NOMO-1 treated with dmso at 0.1 percent for 144 hours (cell line): Measurements from ENCODE around the gene SMIM5.
"Not testable (repeated sequence)": the region's sequence is repeated elsewhere in the genome, so short reads cannot be mapped to it uniquely, and the experiment has no call there.

Experiments used
- DNase-seq: peaks from one replicate; lab custom pipeline; 2025; ENCODE audit not compliant: unreplicated experiment; lab: John Stamatoyannopoulos, UW

SMIM5 gene, protein sequence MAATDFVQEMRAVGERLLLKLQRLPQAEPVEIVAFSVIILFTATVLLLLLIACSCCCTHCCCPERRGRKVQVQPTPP

DNA sequence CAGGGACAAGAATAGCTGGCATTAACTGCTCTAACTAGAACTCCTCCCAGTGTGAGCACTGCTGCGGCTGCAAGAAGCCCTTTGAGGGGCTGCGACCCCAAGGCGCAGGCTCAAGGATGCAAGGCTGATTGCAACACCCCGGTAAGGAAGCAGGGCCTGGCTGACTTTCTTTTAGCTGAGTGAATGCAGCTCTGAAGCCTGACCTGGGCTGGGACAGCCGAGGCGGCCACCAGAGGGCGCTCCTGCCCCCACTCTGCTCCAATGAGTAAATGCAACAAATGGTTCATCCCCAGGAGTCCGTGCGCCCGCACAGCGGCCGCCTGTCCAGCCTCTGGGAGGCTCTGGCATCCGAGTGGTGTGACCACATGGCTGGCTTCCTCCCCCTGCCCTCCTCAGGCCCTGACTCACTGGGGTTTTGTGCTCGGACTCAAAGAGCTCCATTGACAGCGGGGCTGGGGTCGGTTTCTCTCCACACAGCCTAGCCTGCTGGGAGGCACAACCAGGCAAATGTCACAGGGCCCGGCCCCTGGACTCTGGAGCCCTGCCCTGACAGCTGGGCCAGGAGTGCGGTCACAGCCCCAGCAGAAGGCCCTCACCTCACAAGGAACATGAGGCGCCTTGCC, at the start of gene SMIM5:
Gene SMIM5 (plus strand): TSS at position 572 of the 623 bp plus-strand sequence. CDS start 6,768 bp downstream, outside the sequence.
- no peak for DNase-seq

DNA sequence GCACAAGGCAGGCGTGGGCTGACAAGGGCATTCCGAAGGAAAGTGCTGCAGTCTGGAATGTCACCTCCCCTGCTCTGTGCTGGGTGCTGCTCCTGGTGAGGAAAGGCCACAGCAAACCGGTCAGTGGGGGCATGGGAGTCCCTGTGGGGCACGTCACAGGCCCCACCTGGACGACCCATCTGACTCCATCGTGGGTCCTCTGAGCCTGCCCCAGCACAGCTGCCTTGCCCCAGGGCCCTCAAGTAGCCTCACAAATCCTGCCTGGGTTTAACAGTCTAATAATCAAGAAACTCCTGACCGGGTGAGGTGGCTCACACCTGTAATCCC, 48.4 kb upstream of the SMIM5 start:
- DNase-seq: no peak

DNA sequence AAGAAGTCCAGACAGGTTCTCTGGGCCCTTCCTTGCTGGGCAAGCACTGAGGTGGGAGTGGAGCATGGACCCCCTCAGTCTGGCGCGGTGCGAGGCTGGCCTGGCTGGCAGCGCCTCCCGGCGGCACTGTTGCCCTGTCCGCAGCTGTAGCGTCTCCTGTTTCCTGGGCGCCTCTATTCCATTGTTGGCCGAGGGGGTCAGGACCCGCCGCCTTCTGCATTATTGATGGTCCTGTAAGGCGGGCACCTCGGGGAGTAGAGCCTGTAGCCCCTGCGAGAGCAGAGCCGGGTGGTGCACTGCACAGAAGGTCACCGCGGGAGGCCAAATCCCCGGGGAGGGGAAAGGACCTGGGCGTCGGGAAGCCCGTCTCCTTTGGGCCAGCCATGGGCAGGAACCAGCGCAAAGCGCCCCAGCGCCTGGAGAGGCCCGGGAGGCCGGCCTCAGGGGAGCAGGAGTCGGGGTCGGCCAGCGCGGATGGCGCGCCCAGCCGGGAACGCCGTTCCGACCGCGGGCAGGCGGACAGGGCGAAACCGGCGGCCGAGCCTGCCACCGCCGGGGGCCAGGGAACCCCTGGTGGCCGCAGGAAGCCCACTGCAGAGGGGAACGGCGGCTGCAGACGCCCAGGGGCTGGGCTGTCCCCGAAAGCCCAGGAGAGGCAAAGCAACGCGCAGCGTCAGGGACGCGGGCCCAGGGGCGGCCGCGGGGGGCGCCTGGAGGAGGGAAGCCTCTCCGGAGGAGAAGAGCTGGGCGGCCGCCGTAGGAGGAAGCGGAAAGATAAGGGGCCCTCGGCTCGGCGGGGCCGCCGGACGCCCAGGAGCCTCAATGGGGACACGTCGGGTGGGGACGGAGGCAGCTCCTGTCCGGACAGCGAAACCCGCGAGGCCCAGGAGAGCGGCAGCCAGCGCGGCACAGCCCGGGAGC, 45.3 kb upstream of the SMIM5 start, which contains the start of gene MYO15B:
Gene MYO15B (plus strand): TSS at position 126 of the 921 bp plus-strand sequence. CDS start 258 bp downstream, at position 384.
- peak; percentile 80 for DNase-seq

DNA sequence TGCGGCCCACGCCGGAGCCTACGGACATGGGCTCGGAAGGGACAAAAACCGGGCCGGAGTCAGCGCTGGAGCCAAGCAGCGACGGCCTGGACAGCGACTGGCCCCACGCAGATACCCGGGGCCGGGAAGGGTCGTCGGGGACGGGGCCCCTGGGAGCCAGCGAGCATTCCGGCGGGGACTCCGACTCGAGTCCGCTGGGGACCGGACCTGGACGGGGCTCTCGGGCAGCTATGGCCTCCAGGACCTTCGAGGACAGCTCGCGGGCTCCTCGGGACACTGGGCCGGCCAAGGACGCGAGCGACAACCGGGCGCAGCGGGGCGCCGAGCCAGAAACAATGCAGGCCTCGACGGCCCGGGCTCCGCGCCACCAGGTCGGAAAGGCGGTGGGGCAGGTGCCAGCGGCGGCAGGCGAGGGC, 44.6 kb upstream of the SMIM5 start:
- DNase-seq: no peak

DNA sequence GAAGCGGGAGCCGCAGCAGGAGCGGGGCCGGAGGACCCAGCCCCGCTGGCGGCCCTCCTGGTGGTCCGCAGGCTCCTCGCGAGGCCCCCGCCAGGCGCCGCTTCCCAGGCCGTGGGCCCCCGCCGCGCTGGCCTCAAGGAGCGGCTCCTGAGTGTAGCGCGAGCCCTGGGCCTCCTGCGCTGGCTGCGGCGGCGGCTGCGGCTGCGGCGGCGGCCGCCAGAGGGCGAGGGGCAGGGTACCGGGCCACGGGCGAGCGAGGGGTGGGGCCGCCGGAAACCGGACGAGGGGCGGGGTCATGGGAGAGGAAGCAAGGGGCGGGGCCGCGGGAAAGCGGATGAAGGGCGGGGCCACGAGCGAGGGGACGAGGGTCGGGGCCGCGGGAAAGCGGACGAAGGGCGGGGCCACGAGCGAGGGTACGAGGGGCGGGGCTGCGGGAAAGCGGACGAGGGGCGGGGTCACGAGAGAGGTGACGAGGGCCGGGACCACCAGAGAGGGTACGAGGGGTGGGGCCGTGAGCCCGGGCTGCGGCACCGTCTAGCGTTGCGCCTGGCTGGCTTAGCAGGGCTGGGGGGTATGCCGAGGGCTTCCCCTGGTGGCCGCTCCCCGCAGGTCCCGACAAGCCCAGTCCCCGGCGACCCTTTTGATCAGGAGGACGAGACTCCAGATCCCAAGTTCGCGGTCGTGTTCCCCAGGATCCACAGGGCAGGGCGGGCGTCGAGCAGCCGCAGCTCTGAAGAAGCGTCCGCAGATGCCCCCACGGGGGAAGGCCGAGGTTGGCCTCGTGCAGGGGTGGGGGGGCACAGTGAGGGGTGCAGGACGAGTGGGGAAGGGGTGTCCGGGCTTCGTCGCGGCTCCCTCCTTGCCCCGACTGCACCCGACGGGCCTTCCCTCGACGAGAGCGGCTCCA, 44.0 kb upstream of the SMIM5 start:
- peak; percentile 78 for DNase-seq

DNA sequence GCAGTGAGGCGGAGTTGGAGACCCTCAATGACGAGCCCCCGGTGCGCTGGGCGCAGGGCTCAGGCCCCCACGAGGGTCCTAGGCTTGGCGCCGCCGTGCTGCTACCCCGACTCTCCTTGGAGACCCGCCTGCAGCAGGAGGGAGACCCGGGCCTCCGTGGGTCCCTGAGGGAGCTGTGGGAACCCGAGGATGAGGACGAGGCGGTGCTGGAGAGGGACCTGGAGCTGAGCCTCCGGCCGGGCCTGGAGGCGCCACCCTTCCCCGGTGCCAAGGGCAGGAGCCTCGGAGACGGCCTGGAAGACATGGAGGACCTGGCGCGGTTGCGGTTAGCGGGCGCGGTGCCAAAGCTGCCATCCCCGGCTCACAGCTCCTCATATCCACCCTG, 43.3 kb upstream of the SMIM5 start:
- no peak for DNase-seq

DNA sequence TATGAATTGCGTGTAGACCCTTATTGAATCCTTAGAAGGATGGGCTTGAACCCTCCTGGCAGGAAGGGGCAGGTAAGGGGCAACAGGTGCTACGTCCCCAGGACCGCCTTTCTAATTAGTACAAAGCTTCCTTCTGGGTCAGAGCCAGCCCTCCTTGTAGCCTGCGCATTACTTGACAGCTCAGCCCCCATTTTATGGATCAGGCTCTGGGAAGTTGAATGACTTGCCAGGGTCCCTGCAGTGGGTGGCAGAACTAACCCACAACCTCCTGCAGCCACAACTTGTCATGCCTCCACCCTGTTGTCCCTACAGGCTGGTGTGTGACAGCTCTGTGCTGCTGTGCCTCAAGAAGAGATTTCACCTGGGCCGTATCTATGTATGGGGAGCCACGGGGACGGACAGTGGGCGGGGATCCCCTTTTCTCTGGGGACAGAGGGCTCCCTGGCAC, 42.9 kb upstream of the SMIM5 start:
- no peak for DNase-seq

DNA sequence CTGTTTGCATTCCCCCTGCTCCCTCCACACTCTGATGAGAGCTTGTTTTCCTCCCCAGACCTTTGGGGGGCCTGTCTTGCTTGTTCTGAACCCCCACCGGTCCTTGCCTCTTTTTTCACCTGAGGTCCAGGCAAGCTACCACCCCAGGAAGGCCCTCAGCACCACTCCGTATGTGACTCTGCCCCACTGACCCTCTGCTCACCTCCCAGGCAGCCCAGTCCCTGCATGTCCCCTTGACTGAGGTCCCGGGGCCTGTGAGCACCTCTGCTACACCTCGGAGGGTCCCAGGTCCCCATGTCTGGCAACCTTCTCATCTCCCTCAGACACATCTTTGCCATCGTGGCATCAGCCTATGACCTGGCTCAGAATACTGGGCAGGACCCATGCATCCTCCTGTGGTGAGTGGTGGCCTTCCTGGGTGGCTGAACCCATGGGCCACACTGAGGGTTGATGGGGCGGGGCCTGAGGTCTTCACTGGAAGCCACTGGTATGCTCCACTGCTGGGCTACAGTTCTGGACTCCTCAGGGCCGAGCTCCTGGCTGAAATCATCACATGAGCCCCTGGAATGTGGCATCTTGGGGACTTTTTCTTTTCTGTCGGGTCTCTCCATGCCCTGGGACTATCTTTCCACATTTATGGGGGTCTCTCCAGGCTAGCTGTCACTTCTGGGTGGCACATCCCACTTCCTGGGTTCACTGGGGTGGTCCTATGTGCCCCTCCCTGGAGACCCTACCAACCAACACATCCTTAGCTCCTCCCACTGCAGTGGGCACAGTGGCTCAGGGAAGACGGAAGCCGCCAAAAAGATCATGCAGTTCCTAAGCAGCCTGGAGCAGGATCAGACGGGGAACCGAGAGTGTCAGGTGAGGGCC, 42.1 kb upstream of the SMIM5 start:
- no peak for DNase-seq

DNA sequence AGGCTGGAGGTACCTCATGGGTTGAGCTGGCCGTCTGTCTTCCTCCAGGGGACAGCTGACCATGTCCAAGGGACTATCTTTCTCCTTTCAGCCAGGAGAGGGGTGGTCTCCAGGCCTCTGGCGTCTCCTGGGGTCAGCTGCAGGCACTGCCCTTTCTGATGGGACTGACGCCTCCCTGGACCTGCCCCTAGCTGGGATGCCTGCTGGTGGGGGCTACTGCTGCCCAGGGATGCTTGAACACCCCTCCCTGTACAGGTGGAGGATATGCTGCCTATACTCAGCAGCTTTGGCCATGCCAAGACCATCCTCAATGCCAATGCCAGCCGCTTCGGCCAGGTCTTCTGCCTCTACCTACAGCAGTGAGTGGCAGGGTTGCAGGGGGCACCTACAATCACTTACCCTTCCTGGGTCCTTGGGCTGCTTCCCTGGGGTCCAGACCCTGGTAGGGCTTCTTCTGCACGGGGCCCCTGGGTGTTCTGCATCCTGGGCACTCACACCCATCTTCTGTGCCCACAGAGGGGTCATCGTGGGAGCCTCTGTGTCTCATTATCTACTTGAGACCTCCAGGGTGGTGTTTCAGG, 41.4 kb upstream of the SMIM5 start:
- no peak for DNase-seq

DNA sequence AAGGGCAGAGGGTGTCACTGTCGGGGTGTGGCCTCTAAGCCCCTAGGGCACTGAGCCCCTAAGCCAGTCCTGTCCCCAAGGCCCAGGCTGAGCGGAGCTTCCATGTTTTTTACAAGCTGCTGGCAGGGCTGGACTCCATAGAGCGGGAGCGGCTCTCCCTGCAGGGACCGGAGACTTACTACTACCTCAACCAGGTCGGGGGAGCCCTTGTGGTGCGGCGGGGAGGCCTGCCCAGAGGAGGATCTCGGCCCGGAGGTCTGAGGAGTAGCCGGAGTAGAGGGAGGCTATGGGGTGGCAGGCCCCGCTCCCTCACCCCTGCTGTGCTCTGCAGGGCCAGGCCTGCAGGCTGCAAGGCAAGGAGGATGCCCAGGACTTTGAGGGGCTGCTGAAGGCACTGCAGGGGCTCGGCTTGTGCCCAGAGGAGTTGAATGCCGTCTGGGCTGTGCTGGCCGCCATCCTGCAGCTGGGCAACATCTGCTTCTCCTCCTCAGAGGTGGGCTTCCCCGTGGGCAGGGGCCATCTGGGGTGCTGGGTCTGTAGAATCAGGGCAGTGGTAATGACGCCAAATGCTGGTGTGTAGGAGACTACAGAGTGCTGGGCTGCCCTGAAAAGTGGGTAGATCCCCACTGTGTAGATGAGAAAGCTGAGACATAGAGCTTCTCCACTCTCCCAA, 40.8 kb upstream of the SMIM5 start:
- no peak for DNase-seq

DNA sequence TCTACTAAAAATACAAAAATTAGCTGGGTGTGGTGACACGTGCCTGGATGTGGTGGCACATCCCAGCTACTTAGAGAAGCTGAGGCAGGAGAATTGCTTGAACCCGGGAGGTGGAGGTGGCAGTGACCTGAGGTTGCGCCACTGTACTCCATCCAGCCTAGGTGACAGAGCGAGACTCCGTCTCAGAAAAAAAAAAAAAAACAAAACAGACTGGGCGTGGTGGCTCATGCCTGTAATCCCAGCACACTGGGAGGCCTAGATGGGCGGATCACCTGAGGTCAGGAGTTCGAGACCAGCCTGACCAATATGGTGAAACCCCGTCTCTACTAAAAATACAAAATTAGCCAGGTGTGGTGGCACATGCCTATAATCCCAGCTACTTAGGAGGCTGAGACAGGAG, 39.8 kb upstream of the SMIM5 start:
- not testable (repeated sequence) for DNase-seq

DNA sequence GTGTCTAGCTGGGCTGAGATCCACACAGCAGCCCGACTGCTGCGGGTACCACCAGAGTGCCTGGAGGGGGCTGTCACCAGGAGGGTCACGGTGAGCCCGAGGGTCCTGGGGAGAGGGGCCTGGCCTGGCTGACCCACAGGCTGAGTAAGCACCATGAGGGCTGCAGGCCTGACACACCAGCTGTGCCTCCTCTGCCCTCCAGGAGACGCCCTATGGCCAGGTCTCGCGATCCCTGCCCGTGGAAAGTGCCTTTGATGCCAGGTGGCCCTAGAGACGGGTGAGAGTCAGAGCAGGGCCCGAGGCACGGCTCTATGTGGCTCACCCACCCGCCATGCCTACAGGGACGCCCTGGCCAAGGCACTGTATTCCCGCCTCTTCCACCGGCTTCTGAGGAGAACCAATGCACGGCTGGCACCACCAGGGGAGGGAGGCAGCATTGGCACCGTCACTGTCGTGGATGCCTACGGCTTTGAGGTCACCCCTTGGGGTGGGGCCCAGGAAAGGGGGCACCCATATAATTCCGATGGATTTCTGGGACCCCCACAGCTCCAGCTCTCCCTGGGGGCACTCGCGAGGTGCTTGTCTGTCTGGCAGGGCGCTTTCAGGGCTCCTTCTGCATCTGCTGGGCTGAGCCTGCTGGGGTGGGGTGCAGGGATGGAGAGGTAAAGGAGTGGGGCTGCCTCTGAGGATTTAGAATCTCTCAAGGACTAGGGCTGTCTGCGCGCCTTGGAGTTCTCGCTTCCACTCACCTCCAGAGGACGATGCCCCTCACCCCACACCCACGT, 38.5 kb upstream of the SMIM5 start:
- no peak for DNase-seq

DNA sequence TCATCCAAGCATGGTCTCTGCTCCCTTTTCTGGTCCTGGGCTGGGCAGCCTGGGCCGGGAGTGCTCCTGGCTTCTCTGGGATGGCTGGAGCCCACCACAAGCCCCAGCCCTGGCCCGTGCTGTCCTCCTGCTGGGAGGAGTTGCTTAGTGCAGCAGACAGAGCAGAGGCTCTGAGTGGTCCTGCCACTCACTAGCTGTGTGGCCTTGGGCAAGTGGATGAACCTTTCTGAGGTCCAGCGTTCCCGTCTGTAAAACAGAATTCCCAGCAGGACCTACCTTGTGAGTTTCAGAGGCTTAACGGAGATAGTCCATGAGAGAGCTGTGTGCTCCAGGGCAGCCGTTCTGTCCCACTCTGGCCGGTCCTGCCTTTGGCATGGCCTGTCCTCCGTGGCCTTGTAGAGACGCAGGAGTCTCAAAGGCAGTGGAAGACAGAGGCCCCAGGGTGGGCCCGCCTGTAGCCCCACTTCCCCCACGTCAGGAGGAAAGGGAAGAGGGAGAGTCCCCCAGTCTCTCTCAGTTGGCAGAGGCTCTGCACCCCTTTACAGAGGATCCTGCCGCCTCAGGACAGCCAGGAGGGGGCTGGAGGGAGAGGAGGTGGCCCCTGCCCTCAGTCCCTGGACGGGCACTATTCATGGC, 37.8 kb upstream of the SMIM5 start:
- DNase-seq: no peak

DNA sequence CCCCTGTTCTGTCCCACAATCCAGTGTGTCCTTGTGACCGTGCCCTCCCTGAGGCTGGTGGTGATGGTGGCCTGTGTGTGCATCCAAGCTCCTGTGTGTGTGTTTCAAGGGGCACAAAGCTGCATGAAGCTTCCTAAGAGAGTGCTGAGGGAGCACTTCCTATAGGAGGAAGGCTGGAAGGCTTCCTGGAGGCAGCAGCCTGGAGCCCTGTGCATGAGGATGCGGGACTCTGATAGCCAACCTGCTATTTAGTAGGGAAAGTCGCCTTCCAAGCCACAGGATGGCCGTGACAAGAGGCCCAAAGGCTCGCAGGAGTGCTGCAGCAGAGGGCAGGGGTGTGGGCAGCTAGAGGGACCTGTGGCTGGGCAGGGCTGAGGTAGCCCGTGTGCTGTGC, 37.3 kb upstream of the SMIM5 start:
- no peak for DNase-seq

DNA sequence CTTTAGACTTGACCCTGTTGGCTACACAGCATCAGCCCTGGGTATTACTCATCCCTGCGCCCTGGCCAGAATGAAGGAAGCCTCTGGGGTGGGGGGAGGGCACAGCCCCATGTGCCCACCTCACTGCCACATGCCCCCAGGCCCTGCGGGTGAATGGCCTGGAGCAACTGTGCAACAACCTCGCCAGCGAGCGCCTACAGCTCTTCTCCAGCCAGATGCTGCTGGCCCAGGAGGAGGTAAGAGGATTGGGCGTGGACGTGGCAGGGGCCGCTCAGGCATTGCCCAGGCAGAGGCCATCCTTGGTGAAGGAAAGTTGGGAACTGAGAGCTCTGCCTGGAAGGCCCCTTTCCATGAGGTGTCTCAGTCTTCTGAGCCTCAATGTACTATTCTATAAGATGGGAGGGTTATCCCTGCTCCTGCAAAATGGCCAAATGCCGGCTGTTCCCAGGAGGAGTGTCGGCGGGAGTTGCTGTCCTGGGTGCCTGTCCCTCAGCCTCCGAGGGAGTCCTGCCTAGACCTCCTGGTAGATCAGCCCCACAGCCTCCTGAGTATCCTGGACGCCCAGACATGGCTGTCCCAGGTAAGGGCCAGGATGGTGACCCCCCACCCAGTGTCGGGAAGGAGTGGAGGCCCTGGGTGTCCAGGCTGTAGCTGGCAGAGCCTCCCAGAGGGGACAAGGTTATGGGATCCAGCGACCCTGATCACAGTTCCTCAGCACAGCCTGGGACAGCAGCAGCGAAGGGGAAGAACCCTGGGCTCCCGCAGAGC, 36.7 kb upstream of the SMIM5 start:
- DNase-seq: no peak

DNA sequence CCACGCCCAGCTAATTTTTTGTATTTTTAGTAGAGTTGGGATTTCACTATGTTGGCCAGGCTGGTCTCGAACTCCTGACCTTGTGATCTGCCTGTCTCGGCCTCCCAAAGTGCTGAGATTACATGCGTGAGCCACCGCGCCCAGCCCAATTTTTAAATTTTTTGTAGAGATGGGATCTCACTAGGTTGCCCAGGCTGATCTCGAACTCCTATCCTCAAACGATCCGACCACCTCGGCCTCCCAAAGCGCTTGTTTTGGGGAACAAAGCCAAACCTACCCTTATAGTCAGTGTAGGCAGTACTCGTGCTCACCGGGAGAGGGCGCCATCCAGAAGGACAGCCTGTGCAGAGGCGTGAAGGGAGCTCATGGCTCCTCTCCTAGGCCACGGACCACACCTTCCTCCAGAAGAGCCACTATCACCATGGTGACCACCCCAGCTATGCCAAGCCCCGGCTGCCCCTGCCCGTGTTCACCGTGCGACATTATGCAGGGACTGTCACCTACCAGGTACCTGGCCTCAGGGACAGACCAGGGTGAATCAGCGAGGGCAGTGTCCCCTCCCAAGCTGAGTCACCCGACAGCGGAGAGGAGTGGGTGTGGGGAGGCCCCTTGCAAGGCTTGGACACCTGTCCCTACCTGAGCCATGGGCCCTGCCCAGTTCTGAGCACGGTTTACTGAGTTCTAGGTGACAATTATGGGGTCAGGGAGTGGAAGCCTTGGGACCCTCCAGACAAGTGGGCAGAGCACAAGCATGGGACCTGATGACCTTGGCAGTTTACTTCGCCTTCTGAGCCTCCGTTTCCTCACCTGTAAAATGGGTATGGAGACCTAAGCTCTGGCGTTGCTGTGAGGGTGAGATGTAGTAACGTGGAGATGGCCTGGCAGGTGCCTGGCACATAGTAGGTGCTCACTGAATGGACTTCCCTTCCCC, 31.9 kb upstream of the SMIM5 start:
- DNase-seq: peak; percentile 13
